B cell (primary cell): ENCODE measurements around the gene GSDME. TPM values are rescaled to one million over a fixed set of nuclear protein-coding genes. Genes with fewer than 3 reads are reported as not detected.

ENCODE experiments used
- ATAC-seq: fragments of 200-7000 bp; cut with Tn5 transposase; one replicate; pipeline ENCODE4 v1.10.0; 2021; ENCODE audit warnings: low read depth, mild to moderate bottlenecking, moderate number of reproducible peaks, moderate library complexity
- CTCF ChIA-PET: fragments of 350-600 bp; sonication (Branson Sonifier 250); formaldehyde crosslinking; loops from one replicate; lab custom pipeline; 2021; ENCODE audit warnings: antibody characterized with exemption, inconsistent platforms; lab: Charles Lee
- POLR2A ChIA-PET: fragments of 350-600 bp; sonication (Branson Sonifier 250); formaldehyde crosslinking; loops from one replicate; lab custom pipeline; 2021; ENCODE audit warnings: antibody characterized with exemption; lab: Charles Lee
- DNase-seq: peaks from one replicate; pipeline ENCODE4 v3.0.0; 2013
- H2AFZ ChIP-seq: 2 replicates; pipeline ENCODE4 v1.6.1; 2012; ENCODE audit warnings: mild to moderate bottlenecking, low read depth, low read length; ENCODE audit not compliant: insufficient read depth, poor library complexity, severe bottlenecking
- H3K27ac ChIP-seq, 2 donors: 1 replicate in 1 of 2; 2 replicates in 1 of 2; pipeline ENCODE4 v1.5.1; 2012 to 2013; ENCODE audit warnings: low read length in 2 of 2, mild to moderate bottlenecking in 2 of 2, moderate library complexity in 1 of 2
- H3K27me3 ChIP-seq, 4 experiments: fragments of 200-600 bp in 1 of 4; sonication (generic) in 1 of 4; replicated peaks in 1 of 4; 1 replicate in 2 of 4; 2 replicates in 2 of 4; pipeline versions ENCODE4 v1.6.1 to v1.7.0; 2013 to 2016; ENCODE audit warnings: low read length in 3 of 4, mild to moderate bottlenecking in 2 of 4, mixed read lengths in 1 of 4, moderate library complexity in 1 of 4; ENCODE audit not compliant: insufficient read depth in 4 of 4, control insufficient read depth in 3 of 4; ENCODE audit errors: control extremely low read depth in 1 of 4
- H3K36me3 ChIP-seq, 2 experiments: replicated peaks in 1 of 2; 1 replicate in 1 of 2; 2 replicates in 1 of 2; pipeline versions ENCODE4 v1.6.1 to v1.7.1; 2013; ENCODE audit warnings: low read length in 1 of 2; ENCODE audit not compliant: insufficient read depth in 2 of 2, control insufficient read depth in 1 of 2; ENCODE audit errors: control extremely low read depth in 1 of 2, extremely low read depth in 1 of 2
- H3K4me1 ChIP-seq, 2 donors: fragments of 200-600 bp in 1 of 2; sonication (generic) in 1 of 2; 1 replicate in 1 of 2; 2 replicates in 1 of 2; pipeline versions ENCODE4 v1.5.1 to v1.6.1; 2013 to 2017; ENCODE audit warnings: low read length in 2 of 2; ENCODE audit not compliant: control insufficient read depth in 2 of 2, insufficient read depth in 2 of 2
- H3K4me2 ChIP-seq: replicated peaks from 2 replicates; pipeline ENCODE3; 2012; ENCODE audit warnings: mild to moderate bottlenecking, low read depth, low read length; ENCODE audit not compliant: poor library complexity, severe bottlenecking
- H3K4me3 ChIP-seq, 5 experiments: fragments of 200-600 bp in 1 of 5; sonication (generic) in 1 of 5; 1 replicate in 3 of 5; 2 replicates in 2 of 5; pipeline versions ENCODE4 v1.5.1 to v1.7.0; 2011 to 2016; ENCODE audit warnings: low read length in 4 of 5, mild to moderate bottlenecking in 4 of 5, low read depth in 2 of 5, control low read depth in 1 of 5, moderate library complexity in 1 of 5; ENCODE audit not compliant: insufficient read depth in 1 of 5; ENCODE audit errors: control extremely low read depth in 1 of 5, extremely low read depth in 1 of 5
- H3K79me2 ChIP-seq: fragments of 200-600 bp; sonication (generic); one replicate; pipeline ENCODE4 v1.6.0; 2016; ENCODE audit warnings: low read length; ENCODE audit not compliant: control insufficient read depth, insufficient read depth
- H3K9ac ChIP-seq: fragments of 200-600 bp; sonication (generic); 2 replicates; pipeline ENCODE4 v1.6.1; 2017; ENCODE audit warnings: mild to moderate bottlenecking, low read length, moderate library complexity
- H3K9me3 ChIP-seq, 3 donors: one replicate each; pipeline versions ENCODE4 v1.6.1 to v1.7.1; 2013; ENCODE audit warnings: low read length in 2 of 3; ENCODE audit not compliant: control insufficient read depth in 2 of 3, insufficient read depth in 1 of 3; ENCODE audit errors: control extremely low read depth in 1 of 3
- H4K20me1 ChIP-seq: 2 replicates; pipeline ENCODE4 v1.6.0; 2012; ENCODE audit warnings: mild to moderate bottlenecking, low read length; ENCODE audit not compliant: insufficient read depth, control insufficient read depth, poor library complexity, severe bottlenecking
- H3K27ac Mint-ChIP-seq: one replicate; pipeline ENCODE4 v1.8.0; 2021; ENCODE audit warnings: mixed read lengths
- H3K27me3 Mint-ChIP-seq: one replicate; pipeline ENCODE4 v1.8.0; 2021; ENCODE audit warnings: mixed read lengths
- H3K4me1 Mint-ChIP-seq: one replicate; pipeline ENCODE4 v1.8.0; 2021; ENCODE audit warnings: mixed read lengths
- H3K4me3 Mint-ChIP-seq: one replicate; pipeline ENCODE4 v1.8.0; 2021; ENCODE audit warnings: mixed read lengths
- H3K9me3 Mint-ChIP-seq: one replicate; pipeline ENCODE4 v1.8.0; 2022; ENCODE audit warnings: mixed read lengths; ENCODE audit not compliant: insufficient read depth
- EZH2 ChIP-seq: IDR thresholded peaks from 2 replicates; pipeline ENCODE4 v1.6.1; 2012; ENCODE audit warnings: borderline replicate concordance, low read depth, mild to moderate bottlenecking, moderate library complexity, low read length; ENCODE audit not compliant: insufficient read depth, poor library complexity, severe bottlenecking
- WGBS: methylation state at CpG from one replicate; pipeline ENCODE4 v1.1.5; 2013; ENCODE audit warnings: missing lambda C conversion rate; ENCODE audit not compliant: insufficient coverage; 5-methylcytosine and 5-hydroxymethylcytosine counted together
- intact Hi-C: fragments of 100-400 bp; cut with micrococcal nuclease; formaldehyde crosslinking; loops from one replicate; pipeline ENCODE4 v1.10.0; 2022
- polyA plus RNA-seq: library from polyadenylated mRNA; depleted of rRNA; stranded (reverse); fragments of >200 nt; gene quantifications from 2 replicates; pipeline ENCODE4 v1.2.3, GENCODE V29; 2012
- total RNA-seq, 2 donors: library from RNA; stranded (reverse); fragments of 120-200 nt in 1 of 2; gene quantifications; 1 replicate in 1 of 2; 2 replicates in 1 of 2; pipeline versions ENCODE4 v1.2.3 to v1.2.4, GENCODE V29; 2013 to 2022
- TF ChIP-seq, protein P1 (sequence below): fragments of 200-600 bp; IDR thresholded peaks from one replicate; pipeline ENCODE4 v1.8.0; 2022; ENCODE audit warnings: antibody characterized with exemption, mild to moderate bottlenecking

Gene GSDME
- total and polyA plus RNA-seq, 2 donors (not counting 1 experiment from before 2014, with no cell fraction given), result 7.0 to 11.9 TPM

DNA sequence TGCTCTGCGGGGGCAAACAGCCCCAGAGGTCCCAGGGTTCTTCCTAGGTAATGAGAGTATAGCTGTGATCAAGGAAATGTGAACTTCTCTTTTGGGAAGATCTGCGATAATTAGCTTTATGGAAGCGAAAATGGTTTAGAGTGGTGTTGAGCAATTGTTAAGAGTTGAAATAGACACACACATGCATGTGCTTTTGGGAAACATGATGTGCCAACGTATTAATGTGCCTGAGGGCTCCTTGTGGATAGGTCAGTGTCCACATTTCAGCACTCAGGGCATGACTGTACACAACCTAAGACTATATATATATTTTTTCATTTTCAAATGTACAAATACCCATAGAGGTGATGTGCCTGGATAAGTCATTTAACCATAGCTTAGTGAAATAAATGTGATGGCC is 67.0 kb downstream of the GSDME start:
- H3K79me2 ChIP-seq, result no peaks in the 10 kb centered on the region
- H4K20me1 ChIP-seq, result no peaks in the 10 kb centered on the region
- intact Hi-C loops, result no loop called here
- Mint-ChIP-seq H3K27me3 (no peaks in the 10 kb centered on the region), H3K4me3 (no peak overlapping the region), H3K27ac (no peak overlapping the region), H3K9me3 (peaks cover 3% of the 10 kb centered on the region), H3K4me1 (no peaks in the 10 kb centered on the region)
- no peak overlapping the region for H3K27ac ChIP-seq
- no peak for TF ChIP-seq EZH2
- TF ChIP-seq, protein P1, sequence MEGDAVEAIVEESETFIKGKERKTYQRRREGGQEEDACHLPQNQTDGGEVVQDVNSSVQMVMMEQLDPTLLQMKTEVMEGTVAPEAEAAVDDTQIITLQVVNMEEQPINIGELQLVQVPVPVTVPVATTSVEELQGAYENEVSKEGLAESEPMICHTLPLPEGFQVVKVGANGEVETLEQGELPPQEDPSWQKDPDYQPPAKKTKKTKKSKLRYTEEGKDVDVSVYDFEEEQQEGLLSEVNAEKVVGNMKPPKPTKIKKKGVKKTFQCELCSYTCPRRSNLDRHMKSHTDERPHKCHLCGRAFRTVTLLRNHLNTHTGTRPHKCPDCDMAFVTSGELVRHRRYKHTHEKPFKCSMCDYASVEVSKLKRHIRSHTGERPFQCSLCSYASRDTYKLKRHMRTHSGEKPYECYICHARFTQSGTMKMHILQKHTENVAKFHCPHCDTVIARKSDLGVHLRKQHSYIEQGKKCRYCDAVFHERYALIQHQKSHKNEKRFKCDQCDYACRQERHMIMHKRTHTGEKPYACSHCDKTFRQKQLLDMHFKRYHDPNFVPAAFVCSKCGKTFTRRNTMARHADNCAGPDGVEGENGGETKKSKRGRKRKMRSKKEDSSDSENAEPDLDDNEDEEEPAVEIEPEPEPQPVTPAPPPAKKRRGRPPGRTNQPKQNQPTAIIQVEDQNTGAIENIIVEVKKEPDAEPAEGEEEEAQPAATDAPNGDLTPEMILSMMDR, result no peak
- H3K27me3 ChIP-seq, result no peaks in the 10 kb centered on the region
- peaks cover 5 to 24% of the 10 kb centered on the region in 2 experiments for H3K36me3 ChIP-seq
- H3K9me3 ChIP-seq, result no peaks in the 10 kb centered on the region
- no peak overlapping the region for H3K4me3 ChIP-seq
- H3K9ac ChIP-seq, result no peak overlapping the region
- CTCF ChIA-PET, result interaction anchor here (0.8 to 1.1 kb wide), 2 partner anchors 23 to 25 kb away, joined by 3 read pairs; no protein-coding TSS in a partner anchor
- H2AFZ ChIP-seq, result no peak overlapping the region
- ATAC-seq (no peak), DNase-seq (no peak)
- H3K4me1 ChIP-seq, result no peaks in the 10 kb centered on the region
- POLR2A ChIA-PET, result no interaction called here
- WGBS, result 100% methylated on average over 2 of the region's 4 CpGs
- no peak overlapping the region for H3K4me2 ChIP-seq

DNA sequence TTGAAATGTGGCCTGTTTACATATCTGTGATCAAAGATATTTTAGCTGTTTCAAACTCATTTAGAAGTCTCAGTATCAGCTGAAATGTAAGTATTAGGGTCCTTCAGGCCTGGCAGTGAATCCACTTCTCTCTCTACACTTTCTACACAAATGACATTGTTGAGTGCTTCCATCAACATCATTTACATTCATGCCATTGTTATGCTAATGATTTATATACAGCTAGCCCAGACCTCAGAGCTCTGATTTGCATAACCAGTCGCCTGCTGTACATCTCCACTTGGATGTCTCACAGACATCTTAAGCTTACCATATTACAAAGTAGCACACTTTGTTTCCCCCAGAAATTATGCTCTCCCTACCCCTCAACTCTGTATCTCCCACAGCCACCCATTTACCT is 71.6 kb downstream of the GSDME start:
- POLR2A ChIA-PET, result no interaction called here
- intact Hi-C loops, result no loop called here
- Histone ChIP-seq H2AFZ (no peak overlapping the region), H3K36me3 (peaks cover 8 to 24% of the 10 kb centered on the region in 2 experiments), H3K9me3 (no peaks in the 10 kb centered on the region), H3K27ac (no peak overlapping the region), H3K79me2 (no peaks in the 10 kb centered on the region), H3K4me2 (no peak overlapping the region), H4K20me1 (no peaks in the 10 kb centered on the region), H3K4me1 (no peaks in the 10 kb centered on the region), H3K27me3 (no peaks in the 10 kb centered on the region), H3K9ac (no peak overlapping the region), H3K4me3 (no peak overlapping the region)
- DNase-seq, result no peak
- Mint-ChIP-seq H3K27ac (no peak overlapping the region), H3K27me3 (no peaks in the 10 kb centered on the region), H3K4me3 (no peak overlapping the region), H3K4me1 (no peaks in the 10 kb centered on the region), H3K9me3 (no peaks in the 10 kb centered on the region)
- CTCF ChIA-PET, result interaction anchor here (0.7 kb wide), 2 partner anchors 15 to 127 kb away, joined by 3 to 4 read pairs; no protein-coding TSS in a partner anchor
- 92% methylated on average over 1 of the region's 1 CpG for WGBS
- no peak for ATAC-seq
- TF ChIP-seq, protein P1, result no peak
- TF ChIP-seq EZH2, result no peak
